ENCODE data around the gene GABRR2.

GABRR2 gene

DNA sequence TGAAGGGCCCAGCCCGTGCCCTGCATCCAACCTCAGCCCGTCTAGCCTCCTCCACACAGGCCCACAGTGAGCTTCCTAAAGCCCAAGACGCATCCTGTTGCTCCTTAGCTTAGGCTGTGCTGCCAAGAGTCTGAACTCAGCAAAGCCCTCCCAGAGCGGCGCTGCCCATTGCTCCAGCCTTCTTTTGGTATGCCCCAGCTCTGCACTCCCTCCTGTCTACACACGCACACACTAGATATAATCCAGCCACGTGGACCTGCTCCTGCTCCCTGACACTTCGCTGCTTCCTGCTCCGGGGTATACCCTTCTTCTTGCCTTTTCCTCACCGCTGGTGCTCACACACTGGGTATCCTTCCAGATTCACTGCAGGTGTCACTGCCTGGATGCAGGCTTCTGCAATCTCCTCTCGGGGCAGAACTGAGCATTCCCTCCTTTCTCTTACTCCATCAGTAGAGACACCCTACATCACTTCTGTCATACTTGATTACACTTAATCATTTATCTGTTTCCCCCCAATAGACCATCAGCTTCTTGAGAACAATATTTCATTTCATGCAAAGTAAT, 23.8 kb downstream of the GABRR2 start:
- DNase-seq (ENCODE audit: low spot score) = no peak

DNA sequence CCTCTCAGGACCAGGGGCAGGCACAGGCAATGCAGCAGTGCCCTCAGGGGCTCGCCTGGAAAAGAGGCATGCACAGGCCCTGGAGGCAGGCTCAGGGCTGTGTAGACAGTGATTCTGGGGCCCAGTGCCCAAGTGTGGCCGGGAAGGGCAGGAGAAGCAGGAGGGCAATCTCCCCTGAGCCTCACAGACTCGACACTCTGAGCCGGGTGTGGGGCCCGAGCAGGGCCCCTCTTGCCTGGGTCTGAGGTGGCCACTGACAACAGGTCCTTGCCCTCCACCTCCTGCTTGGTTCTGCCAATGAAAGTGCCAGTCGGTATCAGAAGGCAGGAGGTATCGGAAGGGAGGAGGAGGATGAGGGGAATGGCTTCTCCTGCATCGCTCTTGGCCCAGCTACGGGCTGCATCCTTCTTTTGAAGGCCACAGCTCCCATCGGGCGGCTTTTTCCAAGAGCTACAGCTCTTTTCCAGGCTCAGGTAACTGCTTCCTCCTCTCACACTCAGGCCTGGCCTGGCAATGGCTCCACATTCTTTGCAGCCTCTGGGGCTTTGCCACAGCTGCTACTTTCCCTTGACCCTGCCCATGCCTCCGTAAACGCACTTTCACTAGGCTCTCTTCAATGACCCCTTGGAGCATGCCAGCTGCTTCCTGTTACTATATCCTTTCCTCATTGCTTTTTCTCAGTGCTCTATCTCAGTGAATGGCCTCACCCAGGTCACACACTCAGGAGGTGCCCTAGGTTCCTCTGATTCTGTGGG, 24.5 kb downstream of the GABRR2 start:
- DNase-seq (ENCODE audit: low spot score) = no peak

DNA sequence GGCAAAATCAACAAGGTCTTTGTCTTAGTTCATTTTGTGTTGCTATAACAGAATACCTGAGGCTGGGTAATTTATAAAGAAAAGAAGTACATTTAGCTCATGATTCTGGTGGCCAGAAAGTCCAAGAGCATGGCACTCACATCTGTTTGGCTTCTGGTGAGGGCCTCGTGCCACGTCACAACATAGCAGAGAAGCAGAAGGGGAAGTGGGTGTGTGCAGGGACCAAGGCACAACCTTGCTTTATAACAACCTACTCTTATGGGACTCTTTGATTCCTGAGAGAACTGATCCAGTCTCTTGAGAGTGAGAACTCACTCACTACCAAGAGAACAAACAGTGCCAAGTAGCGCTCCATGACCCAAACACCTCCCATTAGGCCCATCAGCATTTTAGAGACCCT, 25.4 kb downstream of the GABRR2 start:
- no peak for DNase-seq (ENCODE audit: low spot score)

DNA sequence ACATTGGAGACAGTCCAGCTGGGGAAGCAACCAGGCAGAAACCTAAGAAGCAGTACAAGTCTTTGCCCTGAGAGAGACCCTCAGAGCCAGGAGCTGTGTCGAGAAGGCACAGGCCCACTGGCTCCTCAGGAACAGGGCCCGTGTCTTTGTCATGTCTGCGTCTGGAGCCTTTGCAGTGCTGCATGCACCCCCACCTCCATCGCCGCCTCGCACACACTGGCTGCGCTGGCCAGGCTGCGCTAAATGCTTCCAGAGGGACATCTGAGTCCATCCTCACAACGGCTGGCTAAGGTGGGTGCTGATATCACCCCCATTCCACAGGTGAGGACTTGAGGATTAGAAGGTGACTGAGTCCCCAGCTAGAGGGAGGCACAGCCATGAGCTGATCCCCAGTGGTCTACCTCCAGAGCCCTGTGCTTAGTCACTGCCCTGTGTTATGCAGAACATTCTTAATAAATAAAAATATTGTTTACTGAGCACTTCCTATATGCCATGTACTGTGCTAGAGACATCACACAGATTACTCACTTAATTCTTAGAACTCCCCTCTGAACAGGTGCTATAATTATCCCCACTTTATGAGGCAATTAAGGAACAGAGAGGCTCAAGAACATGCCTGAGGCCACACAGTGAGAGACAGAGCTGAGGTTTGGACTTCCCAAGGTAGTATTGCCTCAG, 27.6 kb downstream of the GABRR2 start:
- no peak for DNase-seq (ENCODE audit: low spot score)

DNA sequence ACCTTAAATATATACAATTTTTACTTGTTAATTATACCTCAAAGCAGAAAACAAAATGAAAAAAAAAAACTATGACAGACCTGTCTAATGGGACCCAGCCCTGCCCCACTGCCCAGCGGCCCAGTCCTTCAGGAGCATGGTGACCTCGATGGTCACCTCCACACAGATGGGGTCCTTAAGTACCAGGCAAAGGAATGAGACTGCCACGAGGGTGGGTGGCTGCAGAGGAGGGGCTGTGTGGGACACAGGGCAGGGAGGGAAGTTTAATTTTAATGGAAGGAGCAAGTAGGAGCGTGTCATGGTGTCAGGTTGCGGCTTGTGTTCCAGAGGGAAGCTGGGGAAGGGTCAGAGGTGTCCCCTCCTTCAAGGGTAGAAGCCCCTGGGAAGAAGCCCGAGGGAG, 28.6 kb downstream of the GABRR2 start:
- no peak for DNase-seq (ENCODE audit: low spot score)

DNA sequence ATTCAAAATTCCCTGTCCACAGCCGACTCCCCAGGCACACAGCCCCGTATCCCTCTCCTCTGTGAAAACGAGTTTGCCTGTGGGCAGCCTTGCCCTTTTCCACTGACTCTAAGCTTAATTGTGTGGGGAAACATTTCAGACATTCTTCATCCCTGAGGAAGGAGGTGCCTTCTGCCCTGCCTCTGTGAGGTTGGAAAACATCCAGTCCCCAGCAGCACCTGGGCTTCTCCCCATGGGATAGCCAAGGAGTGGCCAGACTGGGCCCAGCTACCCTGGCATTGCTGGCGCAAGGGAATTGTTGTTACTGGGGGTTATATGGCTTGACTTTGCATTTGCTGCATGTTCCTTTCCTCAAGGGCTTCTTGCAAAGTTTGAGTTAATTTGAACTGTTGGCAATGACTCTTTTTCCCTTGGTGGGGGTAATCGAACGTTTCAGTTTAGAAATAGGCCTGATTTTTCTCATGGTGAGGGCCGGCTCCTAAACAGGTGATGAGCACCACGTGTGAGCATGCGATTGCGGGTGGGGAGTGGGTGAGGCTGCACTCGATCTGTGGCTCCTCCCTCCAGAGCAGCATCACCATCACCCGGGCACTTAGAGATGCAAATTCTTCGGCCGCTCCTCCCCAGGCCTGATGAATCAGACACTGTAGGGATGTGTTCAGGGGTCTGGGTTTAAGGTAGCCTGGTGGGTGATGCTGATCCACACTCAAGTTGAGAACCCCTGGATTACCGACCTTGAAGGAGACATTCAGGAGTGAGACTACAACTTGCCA, 29.9 kb downstream of the GABRR2 start:
- no peak for DNase-seq (ENCODE audit: low spot score)

DNA sequence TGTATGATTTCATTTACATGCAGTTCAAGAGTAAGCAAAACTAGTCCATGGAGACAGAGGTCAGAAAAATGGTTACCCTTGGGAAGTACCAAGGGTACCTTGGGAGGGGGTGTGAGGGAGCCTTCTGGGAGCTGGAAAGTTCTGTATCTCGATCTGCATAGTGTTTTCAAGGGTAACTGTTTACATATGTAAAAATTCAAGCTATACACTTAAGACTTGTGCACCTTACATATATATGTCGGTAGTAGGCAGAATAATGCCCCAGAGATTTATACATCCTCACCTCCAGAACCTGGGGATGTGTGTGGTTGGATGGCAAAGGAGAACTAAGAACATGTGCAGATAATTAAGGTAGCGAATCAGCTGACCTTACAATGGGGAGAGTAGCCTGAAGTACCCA, 31.0 kb downstream of the GABRR2 start:
- DNase-seq (ENCODE audit: low spot score) = no peak

DNA sequence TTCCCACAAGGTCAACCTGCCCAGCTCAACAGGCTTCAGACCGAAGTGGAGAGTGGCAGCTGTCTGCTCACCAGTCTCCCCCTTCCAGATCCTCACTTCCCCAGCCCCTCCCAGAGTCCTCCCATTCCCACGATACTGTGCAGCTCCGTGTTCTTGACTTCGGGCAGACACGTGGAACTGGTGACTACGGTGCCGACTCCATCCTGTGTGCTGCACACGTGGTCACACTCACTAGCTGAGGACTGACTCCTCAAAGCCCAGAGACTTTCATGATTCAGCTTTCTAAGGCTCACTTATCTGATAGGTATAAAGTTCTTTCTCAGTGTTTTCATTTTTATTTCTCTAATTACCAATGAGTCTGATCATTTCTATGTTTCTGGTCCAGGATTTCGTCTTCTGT, 32.4 kb downstream of the GABRR2 start:
- DNase-seq (ENCODE audit: low spot score) = no peak

DNA sequence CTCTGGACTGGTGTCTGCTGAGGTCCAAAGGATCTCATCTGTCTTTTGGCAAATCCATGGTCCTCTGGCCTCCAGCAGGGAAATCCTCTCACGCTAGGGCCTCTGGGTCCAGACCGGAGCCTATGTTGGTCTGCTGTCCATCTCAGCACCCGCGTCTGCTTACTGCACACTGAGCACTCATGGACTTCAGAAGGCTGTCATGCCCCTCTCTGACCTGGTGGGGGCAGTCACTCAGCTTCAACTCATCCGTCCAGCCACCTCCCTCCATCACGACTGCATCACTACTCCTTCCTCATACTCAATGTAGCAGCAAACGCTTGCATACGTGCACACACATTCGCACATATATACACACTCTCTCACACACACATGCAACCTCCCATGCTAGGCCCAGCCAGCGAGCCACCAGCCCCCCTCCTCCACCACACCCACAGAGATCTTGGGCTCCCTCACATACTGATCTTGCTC, 33.3 kb downstream of the GABRR2 start:
- DNase-seq (ENCODE audit: low spot score) = peak; percentile 32

DNA sequence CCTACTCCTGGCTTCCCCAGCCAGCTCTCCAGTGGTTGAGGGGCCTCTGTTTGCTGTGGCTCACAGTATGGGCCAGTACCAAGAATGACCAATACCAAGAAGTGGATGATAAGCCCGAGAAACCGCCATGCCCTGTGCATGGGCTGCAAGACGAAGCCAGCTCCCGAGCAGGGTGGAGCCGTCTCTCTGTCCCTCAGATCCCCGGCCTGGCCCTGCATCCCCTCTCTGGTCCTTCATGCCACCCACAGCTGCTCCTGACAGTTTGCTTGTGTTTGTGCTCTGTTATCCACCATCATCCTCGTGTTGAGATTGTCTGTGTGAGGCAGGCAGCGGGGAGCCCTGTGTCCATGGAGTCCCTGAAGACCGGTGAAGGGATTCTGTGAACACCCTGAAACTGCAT, 36.1 kb downstream of the GABRR2 start:
- DNase-seq (ENCODE audit: low spot score) = no peak

DNA sequence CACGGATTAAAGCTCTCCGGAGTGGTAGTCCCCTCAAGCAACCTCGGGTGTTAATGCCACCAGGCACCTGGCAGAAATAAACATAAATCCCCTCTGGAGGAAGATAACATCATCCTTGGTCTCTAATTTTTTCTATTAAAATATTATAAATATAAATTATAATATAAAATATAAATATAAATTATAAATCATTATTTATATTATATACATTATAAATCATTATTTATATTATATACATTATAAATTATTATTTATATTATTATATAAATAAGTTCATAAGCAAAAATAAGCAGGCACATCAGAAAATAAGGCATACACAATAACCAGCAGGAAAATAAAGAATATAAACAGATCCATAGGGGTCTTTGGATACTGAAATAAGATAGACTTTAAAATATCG, 39.2 kb downstream of the GABRR2 start:
- DNase-seq (ENCODE audit: low spot score) = no peak

DNA sequence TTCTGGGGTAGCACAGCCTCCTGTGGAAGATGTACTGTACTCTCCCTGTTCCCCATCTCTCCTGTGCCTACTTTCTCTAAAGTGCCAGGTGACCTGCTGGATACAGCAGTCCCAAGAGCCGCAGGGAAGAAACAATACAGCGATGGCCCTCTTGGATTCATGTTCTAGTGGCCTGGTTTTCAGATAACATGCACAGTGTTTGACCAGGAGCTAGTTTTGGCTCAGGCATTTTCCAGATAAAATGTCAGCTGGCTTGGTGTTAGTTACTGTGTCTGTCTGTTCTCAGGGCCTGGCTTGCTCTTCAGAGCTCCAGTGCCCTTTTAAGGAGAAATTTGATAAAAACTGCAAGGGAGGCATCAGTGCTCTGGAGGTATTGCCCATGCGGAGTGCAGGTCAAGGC, 41.3 kb downstream of the GABRR2 start:
- no peak for DNase-seq (ENCODE audit: low spot score)

DNA sequence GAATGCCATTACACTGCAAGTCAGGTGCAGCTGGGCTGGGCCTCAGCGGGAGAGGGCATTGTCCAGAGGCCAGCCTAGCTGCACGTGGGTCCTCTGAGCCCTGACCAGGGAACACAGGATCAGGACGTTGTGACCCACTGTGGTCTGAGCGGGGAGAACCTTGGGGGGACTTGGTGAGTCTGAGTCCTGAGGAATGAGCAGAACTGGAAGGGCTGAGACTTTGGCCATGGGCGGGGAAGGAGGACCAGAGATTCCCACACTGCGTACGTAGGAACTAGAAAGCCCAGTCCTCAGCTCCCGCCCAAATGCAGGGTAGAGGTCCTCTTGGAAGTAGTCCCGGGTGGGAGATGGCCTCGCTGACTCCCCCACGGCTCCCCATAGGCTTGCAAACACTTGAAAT, 42.5 kb downstream of the GABRR2 start:
- no peak for DNase-seq (ENCODE audit: low spot score)

DNA sequence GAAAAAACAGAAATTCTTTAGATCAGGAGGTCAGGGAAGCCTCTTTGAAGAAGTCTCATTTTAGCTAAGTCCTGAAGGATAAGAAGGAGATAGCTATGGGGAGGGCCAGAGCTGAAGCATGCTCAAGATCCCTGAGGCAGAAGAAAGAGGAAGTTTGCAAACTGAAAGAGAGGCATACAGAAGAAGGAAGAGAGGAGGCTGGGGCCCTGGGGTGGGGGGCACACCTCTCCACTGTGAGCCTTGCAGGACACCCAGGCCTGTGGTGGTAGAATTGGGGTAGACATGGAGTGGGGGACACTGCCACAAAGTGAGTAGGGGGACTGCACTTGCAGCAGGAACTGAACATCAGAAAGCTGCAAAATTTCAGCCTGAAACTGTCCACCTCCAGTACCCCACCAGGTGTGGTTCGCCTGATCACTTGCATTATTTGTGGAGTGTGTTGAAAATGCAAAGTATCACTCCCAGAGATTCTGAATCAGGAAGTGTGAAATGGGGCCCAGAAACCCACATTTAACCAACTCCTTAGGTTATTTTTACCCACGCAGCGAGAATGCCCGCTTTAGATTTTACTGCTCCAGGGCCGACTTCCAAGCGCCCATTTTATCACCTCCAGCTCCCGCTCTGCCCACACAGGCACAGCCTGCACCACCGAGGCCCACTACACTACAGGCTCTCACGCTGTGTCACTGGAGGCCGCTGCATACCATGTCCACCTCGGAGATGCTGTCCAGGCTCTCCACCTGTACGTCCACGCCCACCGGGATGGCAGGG, 44.0 kb downstream of the GABRR2 start:
- no peak for DNase-seq (ENCODE audit: low spot score)

DNA sequence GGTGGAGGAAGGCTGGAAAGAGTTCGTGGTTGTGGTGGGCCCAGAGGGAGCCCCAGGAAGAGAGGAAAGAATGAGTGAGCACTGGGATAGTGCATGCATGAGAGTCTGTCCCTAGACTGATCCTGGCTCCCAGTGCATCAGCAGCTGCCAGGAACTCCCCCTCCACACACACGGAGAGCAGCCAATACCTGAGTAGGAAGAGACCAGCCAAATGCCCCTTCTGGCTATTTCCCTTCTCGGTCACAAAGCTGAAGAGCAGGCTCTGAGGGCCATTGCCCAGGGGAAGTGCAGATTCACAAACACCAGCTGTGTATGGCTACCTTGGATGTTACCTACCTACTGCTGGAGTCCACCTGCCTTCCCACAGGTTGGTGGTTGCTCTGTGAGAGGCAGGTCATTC, 45.1 kb downstream of the GABRR2 start:
- DNase-seq (ENCODE audit: low spot score) = no peak

DNA sequence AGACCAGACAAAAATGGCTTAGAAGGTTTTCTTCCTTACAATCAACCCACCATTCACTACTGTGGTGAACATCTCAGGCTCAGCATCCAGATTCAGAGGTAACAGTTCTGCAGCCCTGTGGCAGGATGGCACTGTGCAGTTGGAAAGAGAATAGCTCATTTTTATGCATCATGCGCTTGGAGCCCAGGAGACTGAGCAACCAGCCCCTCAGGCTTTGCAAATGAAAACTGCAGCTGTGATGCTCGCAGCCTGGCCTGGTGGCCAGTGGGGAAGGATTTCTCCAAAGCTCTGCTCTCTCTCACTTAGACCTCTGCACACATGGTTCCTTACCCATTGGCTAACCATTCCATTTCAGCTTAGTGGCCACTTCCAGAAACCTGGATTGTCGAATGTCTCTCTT, 45.8 kb downstream of the GABRR2 start:
- DNase-seq (ENCODE audit: low spot score) = no peak

DNA sequence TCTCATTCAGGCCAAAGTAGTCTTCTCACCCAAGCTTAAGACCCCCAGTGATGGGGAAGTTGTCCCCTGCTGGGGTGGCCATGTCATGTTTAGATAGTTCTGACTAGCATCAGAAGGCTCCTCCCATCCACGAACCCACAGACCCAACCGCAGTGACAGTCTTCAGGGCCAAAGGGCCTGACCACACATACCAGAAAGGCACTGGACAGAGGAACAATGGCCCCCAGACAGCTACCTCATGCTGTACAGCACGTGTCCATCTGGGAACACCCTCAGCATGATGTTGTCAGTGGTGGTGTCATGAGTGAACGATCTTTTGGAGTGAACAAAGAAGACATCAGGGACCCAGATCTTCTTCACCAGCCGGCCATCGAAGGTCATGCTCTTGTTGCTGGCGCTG, 46.3 kb downstream of the GABRR2 start:
- DNase-seq (ENCODE audit: low spot score) = no peak

DNA sequence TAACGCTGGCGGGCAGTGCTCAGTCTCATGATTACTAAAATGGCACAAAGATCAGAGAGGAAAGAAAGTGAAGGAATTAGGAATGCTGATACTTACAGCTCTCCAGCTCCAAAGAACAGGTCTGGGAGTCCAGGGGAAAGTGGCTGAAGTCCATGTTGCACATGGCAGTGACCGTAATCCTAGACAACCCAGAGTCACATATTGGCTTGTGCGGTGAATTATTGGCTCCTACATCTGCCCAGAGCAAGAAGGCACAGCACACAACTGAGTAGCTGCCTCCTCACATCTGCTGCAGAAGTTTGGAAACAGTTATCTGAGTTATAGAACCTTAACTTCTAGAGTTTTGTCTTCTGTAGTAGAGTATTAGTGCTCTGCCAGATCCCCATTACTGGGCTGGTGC, 47.2 kb downstream of the GABRR2 start:
- no peak for DNase-seq (ENCODE audit: low spot score)

DNA sequence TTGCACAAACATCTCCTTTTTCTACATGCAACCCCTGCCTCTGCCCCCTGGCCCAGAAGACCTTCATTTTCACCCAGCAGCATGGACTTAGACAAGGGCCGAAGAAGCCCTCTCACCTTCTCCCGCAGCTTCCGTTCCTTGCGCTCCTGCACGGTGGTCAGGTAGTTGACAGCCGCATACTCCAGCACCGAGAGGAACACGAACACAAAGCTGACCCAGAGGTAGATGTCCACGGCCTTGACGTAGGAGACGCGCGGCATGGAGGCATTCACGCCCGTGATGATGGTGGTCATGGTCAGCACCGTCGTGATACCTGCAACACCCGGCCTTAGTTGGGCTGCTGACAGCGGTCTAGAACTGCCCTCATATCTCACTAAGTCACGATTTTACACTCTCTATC, 50.8 kb downstream of the GABRR2 start:
- no peak for DNase-seq (ENCODE audit: low spot score)

DNA sequence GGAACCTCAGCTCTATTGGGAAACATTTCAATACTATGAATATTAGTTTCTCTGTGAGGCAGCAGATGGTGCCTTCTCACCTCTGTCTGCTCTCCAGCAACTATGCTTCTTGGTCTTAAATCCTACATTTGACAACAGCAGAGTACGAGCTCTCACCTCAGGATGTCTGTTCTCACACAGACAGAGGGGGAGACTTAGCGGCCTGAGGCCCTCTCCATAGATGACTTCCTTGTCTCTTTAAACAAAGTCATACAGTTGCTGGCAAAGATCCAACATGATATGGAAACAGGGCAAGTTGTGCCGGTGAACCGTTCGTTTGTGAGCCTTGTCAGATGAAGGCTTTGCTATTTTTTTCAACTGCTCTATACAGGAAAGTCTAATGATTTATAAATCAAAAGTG, 54.3 kb downstream of the GABRR2 start:
- DNase-seq (ENCODE audit: low spot score) = peak; percentile 22

DNA sequence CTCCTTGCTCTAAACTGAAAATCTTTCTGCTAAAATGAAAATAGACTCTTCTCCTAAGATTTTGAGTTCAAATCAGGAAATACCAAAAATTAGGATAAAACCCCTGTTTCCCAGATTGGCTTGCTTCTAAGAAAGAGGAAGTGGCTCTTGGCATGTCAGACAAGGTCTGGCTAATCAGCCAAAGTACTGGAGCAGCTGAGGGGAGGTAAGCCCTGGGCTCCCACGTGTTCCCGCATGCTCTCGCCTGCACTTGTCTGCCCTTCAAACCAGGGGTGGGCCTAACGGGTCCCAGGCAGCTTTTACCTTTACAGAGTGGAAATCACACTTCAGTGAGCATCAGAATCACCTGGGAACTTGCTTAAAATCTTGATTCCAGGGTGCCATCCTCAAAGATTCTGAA, 54.8 kb downstream of the GABRR2 start:
- no peak for DNase-seq (ENCODE audit: low spot score)

DNA sequence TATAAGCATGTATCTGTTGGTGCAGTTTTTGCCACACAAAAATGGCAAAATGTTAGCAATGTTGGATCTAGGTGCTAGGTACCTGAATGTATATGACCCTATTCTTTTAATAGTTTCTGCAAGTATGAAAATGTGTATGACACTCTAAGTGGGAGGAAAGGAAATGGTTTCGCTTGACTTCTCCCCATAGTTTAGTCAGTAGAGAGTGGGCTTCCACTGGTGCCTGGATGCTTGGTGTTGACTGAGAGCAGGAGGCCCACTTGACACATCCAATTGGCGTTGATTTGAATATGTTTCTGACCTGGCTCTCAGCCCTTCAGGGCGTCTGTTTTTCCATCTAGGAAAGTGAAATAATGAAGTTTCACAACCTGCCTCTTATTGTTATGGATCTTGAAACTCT, 56.2 kb downstream of the GABRR2 start:
- DNase-seq (ENCODE audit: low spot score) = no peak

Measured in SK-N-DZ (cell line).